ENCODE data around the gene SLC9A2. TPM values are rescaled to one million over a fixed set of nuclear protein-coding genes. Genes with fewer than 3 reads are reported as not detected.

The SLC9A2 gene
- total RNA-seq, 1 donor from 2014 or later: 0.14 TPM

DNA sequence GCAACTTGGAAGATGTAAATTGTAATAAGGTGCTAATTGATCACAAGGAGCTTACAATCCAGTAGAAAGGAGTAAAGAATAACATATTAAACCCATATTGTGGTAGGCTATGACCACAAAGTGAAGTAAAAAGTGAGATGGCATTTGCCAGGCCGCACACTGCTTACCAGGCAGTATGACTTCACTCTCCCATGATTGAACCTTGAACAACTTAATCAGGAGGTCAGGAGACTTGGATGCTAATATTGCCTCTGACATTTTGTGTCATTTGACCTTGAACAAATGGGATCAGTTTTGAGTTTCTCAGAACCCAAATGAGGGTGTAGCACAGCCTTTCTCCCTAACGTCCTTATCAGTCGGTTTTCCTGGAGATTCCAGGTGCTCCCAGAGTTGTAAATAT is 44.0 kb downstream of the SLC9A2 start:
- intact Hi-C loops (cut with DNase I): no loop called here
- DNase-seq (ENCODE audit: missing footprints): no peak
- no peak for ATAC-seq

DNA sequence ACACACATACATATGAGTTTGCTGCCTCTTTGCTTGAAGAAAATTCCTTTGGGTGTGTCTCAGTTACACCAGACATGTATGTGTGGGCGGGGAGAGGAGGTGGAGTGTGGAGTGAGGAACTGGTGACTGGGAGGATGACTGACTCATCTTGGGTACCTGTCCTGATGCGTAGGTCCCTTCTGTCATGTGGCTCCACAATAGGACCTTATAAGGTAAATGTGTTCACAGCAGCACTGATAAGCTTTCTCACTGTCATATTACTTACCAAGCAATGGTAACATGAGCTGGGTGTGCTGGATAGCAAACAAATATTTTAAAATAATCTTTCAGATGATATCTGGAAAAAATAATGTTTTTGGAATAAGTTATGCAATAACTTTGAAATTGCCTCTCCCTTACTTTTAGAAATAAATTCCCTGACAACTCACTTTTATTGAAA is 45.1 kb downstream of the SLC9A2 start:
- intact Hi-C loops (cut with DNase I): no loop called here

DNA sequence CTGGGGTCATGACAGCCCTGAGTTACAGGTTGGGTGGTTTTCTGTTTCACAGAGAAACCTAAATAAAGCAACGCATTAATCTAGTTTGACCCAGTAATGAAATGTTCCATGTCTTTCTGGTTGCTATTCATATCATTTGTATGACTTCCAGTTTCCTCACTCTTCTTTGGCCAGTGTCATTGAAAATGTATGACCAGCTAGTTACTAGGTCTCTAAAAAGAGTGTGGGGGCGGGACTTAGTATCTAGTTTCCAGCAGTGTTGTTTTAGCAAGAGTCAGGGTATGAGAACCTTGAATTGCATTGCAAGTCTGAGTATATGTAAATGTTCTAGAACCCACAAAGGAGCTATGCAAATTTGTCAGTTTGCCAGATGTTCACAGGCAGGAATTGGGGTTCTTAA is 47.7 kb downstream of the SLC9A2 start:
- DNase-seq (ENCODE audit: missing footprints) (no peak), ATAC-seq (no peak)
- intact Hi-C loops (cut with DNase I): no loop called here

More for the DNA sequence above, 45.1 kb downstream of the SLC9A2 start:
- DNase-seq (ENCODE audit: missing footprints) (no peak), ATAC-seq (no peak)

DNA sequence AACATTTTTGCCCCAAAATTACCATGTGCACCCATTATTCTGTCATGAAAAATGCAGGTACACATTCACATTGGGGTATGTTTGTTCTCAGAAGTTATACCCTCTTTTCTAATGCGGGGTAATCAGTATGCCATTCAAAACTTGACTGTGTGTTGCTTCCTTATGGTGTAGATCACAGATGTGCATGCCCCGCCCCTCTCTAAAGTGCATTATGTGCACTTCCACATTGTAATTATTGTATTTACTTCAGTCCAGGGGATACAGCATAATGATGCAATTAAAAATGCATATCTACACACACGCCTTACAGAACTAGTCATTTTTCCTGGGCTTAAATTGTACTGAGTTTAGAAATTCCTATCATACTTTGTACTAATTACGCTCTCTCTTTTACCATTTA is 48.8 kb downstream of the SLC9A2 start:
- no peak for DNase-seq (ENCODE audit: missing footprints)
- no peak for ATAC-seq
- intact Hi-C loops (cut with DNase I): no loop called here

DNA sequence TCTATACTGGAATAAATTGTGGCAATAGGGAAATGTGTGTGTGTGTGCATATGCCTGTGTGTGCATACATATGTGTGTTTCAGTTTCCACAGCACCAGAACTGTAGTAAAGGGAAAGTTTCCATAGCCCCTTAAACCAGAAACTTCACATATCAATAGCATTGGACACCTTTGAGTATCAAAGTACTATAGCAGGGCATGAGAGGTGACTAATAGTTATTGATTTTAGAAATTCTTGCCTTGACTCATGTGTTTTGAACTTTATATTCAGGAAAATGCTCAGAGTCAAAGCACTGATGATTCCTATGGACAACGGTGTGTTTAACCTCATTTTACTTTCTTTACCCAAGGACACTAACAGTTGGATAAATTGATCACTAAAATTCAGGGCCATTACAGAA is 50.0 kb downstream of the SLC9A2 start:
- no peak for DNase-seq (ENCODE audit: missing footprints)
- ATAC-seq: no peak
- intact Hi-C loops (cut with DNase I): no loop called here

DNA sequence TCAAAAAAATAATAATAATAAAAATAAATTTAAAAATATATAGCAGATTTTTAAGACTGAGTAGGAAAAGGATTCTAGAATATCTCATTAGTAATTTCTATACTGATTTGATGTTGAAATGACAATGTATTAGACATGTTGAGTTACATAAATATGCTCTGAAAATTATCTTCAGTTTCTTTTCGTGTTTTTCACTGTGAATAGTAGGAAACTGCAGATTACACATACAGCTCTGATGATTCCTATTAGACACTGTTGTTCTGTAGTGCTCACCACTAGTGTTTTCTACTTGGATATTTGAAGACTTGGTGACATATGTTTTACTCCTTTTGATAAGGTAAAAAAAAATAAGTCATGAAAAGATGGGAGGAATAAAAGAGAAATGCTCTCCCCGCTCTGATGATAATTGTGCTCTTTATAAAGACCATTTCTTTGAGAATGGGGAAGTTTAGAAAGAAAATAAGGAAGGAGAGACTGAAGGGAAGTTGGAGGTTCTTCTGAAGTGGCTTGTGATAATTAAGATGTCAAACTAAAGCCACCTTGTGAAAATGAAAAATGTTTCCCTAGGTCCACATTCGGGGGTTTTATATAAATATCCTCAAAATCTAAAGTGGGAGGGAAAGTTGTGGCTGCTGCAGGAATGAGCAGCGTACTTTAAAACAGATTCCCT is 52.9 kb downstream of the SLC9A2 start:
- DNase-seq (ENCODE audit: missing footprints) (no peak), ATAC-seq (no peak)
- intact Hi-C loops (cut with DNase I): no loop called here

DNA sequence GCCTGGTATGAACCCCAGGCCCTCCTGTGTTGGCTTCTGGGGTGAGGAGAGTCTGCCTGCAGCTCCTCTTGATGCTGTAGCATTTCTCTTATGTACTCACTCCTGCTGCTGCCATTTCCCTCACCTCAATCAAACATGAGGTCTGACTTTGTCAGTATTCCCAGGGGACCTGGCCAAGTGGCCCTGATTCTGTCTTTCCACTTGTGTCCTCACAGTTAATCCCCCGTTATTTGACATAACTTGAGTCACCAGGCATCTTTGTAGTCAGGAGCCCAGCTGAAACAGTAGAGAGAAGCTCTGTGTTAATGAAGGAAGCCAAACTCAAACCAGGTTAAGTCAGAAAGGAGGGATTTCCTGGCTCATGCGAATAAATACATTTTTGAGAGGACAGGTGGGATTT is 55.0 kb downstream of the SLC9A2 start:
- DNase-seq (ENCODE audit: missing footprints): no peak
- ATAC-seq: no peak
- intact Hi-C loops (cut with DNase I): no loop called here

DNA sequence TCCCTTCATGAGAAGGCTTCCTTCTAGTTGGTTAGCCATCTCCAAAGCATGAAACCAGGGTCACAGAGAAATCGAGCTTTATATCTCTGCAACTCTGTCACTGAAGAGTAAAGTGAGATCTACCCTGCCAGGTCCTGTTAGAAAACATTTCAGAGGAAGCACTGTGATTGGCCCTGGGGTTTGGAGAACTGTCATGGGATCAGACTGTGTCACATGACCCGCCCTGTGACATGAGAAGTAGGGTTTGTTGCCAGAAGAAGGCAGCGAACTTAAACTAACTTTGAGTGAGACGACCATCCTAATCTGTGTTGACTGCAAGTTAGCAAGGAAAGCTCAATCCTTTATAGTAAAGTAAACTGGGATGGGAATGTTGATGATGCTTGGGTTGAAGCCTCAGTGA is 55.5 kb downstream of the SLC9A2 start:
- no peak for DNase-seq (ENCODE audit: missing footprints)
- intact Hi-C loops (cut with DNase I): no loop called here
- ATAC-seq: no peak

DNA sequence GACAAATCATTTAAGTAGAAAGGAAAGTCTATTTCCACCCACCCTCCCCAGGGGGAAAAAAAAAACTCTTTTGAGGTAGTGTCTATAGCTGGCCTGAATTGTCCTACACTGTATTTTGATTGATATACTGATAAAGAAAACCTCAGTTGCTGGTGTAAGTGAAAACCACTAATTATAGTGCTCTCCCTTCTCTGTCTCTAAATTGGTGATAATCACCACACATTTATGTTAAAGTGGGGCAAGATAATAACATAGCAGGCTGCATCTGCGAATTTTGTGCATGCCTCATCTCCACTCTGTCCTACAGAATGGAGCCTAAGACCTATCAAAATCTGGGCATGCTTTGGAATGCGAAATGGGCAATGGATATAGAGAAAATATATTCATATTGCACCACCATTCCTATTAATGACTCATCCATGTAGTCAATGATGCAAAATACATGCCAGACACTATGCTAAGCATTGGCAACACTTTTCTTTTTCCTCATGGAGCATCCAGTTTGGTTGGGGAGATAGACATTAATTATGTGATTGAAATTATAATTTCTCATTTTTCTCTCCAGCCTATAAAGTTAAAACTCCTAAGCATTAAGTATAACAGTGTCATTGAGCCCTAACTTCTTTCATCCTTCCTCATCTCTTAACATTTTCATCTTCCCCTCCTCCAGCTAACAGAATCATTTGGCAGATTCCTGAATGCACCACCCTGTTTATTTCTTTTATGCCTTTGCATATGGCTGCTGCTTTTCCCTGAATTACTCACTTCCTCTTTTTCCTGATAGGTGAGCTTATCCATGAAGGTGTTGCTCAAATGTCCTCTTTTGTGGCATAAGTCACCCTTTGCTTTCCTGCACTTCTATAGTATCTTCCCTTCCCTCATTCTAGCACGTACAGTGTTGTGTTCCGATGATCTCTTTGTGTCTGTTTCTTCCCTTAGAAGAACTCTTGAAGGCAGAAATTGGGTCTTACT is 58.2 kb downstream of the SLC9A2 start:
- DNase-seq (ENCODE audit: missing footprints): no peak
- ATAC-seq: no peak
- intact Hi-C loops (cut with DNase I): no loop called here

DNA sequence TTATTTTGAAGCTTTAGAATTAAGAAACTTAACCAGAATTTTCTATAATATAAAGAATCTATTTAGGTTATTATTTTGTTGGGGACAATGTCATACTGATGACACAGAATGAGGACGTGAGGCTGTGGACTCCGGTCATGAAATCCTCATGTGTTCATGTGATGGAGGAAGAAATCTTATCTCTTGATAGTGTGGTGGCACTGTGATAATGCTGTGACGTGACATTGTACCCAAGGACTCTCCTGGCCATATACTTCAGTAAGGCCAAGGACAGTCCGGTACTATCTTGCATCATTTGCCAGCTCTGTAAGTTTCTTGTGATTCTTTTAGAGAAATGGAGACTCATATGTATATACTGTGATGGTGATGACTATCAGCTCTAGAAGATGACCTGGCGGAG is 59.1 kb downstream of the SLC9A2 start:
- ATAC-seq (no peak), DNase-seq (ENCODE audit: missing footprints) (no peak)
- intact Hi-C loops (cut with DNase I): no loop called here

DNA sequence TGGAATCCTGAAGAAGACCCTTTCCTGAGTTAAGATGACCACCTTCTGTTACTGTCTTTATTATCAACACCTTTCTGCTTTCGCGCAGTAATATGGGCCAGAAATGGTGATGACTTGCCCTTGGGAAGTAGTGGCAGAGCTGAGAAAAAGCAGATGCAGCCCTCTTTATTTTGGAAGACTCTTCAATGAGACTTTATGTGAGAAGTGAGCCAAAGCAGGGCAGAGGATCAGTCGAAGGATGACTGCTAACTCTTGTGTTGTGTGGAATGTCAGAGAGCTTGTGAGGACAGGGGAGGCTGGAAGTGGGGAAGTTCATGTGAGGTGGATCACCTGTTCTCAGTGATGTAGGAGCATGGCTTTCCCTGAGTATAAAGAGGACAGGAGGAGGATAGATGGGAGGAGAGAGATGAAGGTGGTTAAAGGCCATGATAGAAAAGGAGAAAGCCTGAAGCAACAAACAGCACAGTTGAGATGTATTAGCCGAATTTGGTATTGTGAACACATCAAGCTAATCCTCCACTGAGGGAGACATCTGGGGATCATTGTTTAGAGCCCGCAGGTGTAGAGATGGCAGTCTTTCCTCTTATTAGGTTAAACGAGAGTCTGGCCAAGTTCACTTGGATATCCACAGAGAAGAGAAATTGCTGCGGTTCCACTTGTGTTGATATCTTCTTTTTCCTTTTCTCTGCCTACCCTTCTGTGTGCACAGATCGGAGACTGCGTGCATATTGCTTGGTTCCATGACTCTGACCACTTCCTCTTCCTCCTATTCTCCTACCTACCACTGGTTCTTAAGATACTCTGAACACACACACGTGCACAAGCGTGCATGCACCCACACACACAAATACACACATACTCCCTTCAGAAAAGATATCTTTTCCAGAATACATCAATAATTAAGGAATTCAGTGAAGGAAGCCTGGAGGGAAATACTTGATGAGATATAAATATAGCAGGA is 67.4 kb downstream of the SLC9A2 start:
- no peak for ATAC-seq
- DNase-seq (ENCODE audit: missing footprints): no peak
- intact Hi-C loops (cut with DNase I): no loop called here

DNA sequence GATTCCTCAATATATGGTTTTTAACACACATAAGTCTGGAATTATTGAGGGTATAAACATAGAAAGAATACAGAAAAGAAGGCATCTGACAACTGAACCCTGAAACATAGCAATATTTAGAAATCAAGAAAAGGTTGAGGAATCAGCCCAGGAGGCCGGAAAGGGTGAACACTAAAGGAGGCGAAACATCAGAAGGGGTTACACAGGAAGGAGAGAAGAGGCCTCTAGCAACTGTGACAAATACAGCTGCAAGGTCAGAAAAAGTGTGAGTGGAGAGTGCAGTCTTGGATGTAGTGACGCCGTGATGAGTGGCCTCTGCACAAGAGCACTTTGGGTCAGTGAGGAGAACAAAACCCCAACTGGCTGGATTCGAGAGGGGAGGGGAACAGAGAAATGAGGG is 70.7 kb downstream of the SLC9A2 start:
- ATAC-seq (no peak), DNase-seq (ENCODE audit: missing footprints) (no peak)
- intact Hi-C loops (cut with DNase I): no loop called here

DNA sequence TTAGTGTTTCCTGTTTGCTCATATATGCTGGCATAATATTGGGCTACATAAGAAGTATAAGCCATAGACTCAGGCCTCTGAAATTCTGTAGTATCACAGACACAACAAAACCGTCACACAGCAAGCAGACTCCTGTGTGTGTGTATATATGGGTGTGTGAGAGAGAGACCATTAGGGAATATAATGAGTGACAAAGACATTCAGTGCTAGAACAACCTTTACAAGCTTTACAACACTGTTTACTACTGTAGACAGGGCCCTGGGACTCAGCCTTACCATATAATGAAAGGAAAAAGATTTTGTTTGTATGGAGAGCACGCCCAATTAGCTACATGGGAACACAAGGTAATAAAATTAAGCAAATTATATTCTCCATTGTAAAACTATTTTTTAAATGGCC is 77.1 kb downstream of the SLC9A2 start:
- intact Hi-C loops (cut with DNase I): no loop called here
- ATAC-seq: no peak
- no peak for DNase-seq (ENCODE audit: missing footprints)

DNA sequence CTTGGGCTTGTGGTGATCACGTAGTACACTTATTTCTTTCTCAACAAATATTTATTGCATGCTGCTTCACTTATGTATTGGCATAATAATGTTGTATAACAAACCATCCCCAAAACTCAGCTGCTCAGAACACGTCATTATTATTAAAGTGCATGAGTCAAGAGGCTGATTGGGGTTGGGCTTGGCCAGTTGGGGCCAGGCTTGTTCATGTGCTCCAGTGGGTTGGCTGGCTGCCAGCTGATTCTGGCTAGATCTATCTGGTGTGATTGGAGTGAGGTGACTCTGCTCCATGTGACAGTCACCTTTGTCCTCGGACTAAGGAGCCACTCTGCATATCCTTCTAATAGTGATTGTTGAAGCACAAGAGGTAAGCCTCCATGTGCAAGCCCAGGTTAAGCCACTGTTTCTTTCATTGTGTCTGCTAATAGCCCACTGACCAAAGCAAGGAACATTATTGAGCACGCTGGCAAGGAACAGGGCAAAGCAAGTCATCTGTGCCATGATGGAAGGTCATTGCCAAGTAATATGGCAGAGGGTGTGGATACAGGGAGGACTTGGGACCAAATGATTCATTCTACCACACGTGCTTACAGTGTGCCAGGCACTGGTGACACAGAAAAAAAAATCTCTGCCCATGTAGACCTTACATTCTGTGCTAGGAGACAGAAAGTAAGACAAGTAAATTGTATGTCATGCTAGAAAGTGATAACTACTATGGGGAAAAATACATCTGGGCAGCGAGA is 79.2 kb downstream of the SLC9A2 start:
- intact Hi-C loops (cut with DNase I): no loop called here
- DNase-seq (ENCODE audit: missing footprints): no peak
- ATAC-seq: no peak

DNA sequence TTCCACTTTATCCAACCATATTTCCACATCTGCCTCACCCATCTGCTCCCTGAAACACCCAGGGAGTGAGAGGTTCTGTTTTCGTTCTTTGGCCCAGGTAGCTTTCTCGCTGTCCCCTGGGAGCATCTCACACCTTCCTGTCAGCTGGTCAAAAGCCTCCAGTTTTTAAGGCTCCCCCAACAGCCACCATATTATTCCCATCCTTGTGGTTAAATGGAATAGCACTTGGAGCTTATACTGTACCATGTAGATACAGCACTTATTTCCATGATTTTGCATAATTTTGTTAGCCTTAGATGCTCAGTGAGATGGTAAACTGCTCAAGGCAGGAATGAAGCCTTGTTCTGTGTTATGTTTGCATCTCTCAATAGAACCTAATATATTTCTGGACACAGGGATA is 84.0 kb downstream of the SLC9A2 start:
- DNase-seq (ENCODE audit: missing footprints): no peak
- ATAC-seq: no peak
- intact Hi-C loops (cut with DNase I): loop anchor here (2.0 kb wide), 1 partner anchor 231 kb away; the partner anchor contains the start of gene SLC9A4

DNA sequence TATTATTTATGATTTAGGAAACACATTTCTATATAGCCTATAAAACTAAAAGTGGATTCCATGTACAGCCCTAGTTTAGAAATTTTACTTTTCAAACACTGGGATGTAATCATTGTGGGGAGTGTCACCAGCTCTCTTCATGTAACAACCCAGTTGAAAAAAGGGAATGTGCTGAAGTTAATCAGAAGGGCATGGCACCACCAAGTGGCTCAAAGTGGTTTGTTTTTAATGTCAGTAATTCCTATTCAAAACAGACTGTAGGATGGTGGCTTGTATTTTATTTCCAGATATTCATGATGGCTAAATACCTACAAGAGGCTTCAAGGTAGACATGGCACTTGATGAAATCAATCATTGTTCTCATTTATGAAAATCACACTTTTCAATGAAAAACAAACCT is 84.4 kb downstream of the SLC9A2 start:
- DNase-seq (ENCODE audit: missing footprints) (no peak), ATAC-seq (peak; percentile 48)
- intact Hi-C loops (cut with DNase I): loop anchor here (2.0 kb wide), 1 partner anchor 231 kb away; the partner anchor contains the start of gene SLC9A4

DNA sequence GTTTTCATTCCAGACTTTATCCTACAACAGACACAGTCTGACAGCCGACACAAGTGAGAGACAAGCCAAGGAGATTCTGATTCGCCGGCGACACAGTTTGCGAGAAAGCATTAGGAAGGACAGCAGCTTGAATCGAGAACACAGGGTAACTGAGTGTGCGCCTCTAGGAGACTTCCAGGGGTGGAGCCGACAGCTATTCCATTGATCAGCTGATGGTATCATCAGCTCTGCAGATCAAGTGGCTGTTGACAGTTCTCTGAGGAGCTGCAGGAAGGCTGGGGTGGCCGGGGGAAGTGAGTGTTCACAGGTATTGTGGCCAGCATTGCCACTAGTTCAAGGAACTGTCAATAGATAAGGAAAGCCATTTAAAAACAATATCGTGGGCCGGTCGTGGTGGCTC is 85.2 kb downstream of the SLC9A2 start:
- ATAC-seq (peak; percentile 42), DNase-seq (ENCODE audit: missing footprints) (no peak)
- intact Hi-C loops (cut with DNase I): no loop called here
